Fibroblast of pulmonary artery (primary cell): ENCODE measurements around the gene HSD17B1.
"Not testable (repeated sequence)": the region's sequence is repeated elsewhere in the genome, so short reads cannot be mapped to it uniquely, and the experiment has no call there.

Experiments
- DNase-seq: peaks from one replicate; pipeline ENCODE4 v3.0.0-alpha.2; 2010; ENCODE audit warnings: low read depth
- H3K4me3 ChIP-seq: replicated peaks from 2 replicates; pipeline ENCODE4 v1.5.1; 2011; ENCODE audit warnings: low read depth, mild to moderate bottlenecking, control low read depth, low read length, moderate library complexity
- CTCF ChIP-seq: IDR thresholded peaks from 2 replicates; pipeline ENCODE4 v1.5.1; 2011; ENCODE audit warnings: mild to moderate bottlenecking, control low read depth, low read length, inconsistent platforms; ENCODE audit errors: missing control alignments

HSD17B1 gene

GRCh38 chr17:42555961-42556617 lies 3.4 kb downstream of the HSD17B1 start:
- DNase-seq, H3K4me3 ChIP-seq: not testable (repeated sequence)
- TF ChIP-seq CTCF = peak; percentile 4

GRCh38 chr17:42559075-42559474 lies 6.4 kb downstream of the HSD17B1 start:
- no peak overlapping the region for H3K4me3 ChIP-seq
- no peak for DNase-seq
- no peak for TF ChIP-seq CTCF

GRCh38 chr17:42560246-42560645 lies 7.5 kb downstream of the HSD17B1 start:
- H3K4me3 ChIP-seq = no peak overlapping the region
- DNase-seq = no peak
- TF ChIP-seq CTCF = no peak

DNA sequence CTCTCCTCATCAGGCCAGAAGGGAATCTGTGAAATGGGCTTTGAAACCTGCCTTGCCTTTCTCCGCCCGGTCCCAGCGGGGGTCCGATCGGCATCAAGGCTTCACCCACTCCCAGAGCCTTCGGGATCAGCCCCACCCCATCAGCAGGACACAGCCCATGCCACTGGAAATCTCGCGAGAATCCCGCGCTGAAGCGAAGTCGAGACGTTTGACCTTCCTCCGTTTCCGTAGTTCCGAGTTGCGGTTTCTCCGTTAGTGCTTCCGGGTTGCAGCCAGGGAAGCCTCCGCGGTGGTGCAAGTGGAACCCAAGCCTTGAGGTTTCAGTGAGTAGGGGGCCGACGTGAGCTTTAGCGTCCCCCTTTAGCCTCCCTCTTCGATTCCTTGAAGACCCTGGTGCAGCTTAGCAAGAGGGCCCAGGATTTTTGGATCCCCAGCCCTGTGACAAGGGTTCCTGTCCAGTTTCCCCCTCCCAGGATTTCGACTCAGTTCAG lies 9.2 kb downstream of the HSD17B1 start, which contains the start of gene COASY:
TSS of gene COASY (plus strand) at position 252 of the 491 bp plus-strand sequence. CDS start 475 bp downstream, outside the sequence.
- H3K4me3 ChIP-seq = peak within 1 kb of the TSS; percentile 78
- no peak for TF ChIP-seq CTCF
- DNase-seq = peak; percentile 99

DNA sequence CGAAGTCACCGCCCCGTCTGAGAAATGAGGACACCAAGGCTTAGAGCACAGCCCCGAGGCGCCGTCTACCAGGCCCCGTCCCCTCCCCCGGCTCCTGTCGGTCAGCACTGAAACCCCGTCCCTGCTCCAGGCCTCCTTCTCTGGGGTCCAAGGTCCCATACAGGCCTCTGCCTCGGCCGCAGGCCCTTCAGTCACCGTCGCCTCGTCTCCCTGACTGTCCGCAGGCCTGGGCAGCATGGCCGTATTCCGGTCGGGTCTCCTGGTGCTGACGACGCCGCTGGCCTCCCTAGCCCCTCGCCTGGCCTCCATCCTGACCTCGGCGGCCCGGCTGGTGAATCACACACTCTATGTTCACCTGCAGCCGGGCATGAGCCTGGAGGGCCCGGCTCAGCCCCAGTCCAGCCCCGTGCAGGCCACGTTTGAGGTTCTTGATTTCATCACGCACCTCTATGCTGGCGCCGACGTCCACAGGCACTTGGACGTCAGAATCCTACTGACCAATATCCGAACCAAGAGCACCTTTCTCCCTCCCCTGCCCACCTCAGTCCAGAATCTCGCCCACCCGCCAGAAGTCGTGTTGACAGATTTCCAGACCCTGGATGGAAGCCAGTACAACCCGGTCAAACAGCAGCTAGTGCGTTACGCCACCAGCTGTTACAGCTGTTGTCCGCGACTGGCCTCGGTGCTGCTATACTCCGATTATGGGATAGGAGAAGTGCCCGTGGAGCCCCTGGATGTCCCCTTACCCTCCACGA lies 9.8 kb downstream of the HSD17B1 start:
- DNase-seq = peak; percentile 40
- peak overlapping the region; percentile 78 for H3K4me3 ChIP-seq
- no peak for TF ChIP-seq CTCF

GRCh38 chr17:42563143-42563509 lies 10.4 kb downstream of the HSD17B1 start:
- no peak for TF ChIP-seq CTCF
- H3K4me3 ChIP-seq = peak overlapping the region; percentile 78

DNA sequence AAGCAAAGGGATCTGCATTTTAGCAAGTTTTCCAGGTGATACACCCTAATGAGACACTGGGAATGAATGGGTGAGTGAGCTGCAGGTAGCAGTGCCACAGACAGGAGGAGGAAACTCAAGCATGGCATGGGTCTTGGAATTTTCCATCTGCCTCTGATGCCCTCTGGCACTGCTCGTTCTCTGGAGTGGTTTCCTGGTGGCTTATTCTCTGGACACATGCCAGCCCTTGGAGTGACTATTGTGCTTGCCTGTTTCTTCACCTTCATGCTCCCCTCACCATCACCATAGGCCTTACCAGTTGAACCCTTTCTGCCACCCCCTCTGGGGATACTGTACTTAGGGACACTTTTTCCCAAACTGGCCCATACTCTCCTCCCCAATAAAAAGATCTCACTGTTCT lies 10.8 kb downstream of the HSD17B1 start:
- no peak for DNase-seq
- no peak for TF ChIP-seq CTCF
- H3K4me3 ChIP-seq = peak overlapping the region; percentile 78

More at GRCh38 chr17:42563143-42563509, 10.4 kb downstream of the HSD17B1 start:
- DNase-seq = no peak
